HepG2 (cell line): ENCODE measurements around the gene KPNB1.

Experiments
- CREB1 ChIP-seq, 2 experiments: fragments of 450-650 bp in 1 of 2; IDR thresholded peaks; 2 replicates each; pipeline ENCODE4 v1.6.1; 2016 to 2017; ENCODE audit warnings: control low read depth in 1 of 2, mild to moderate bottlenecking in 1 of 2, missing compliant biosample characterization in 1 of 2, missing genetic modification characterization in 1 of 2
- CTCF ChIP-seq: sonication (generic); formaldehyde crosslinking; IDR thresholded peaks from 2 replicates; pipeline ENCODE4 v1.5.0; 2020; ENCODE audit warnings: mild to moderate bottlenecking, missing genetic modification reagents, moderate library complexity
- KIAA2018 ChIP-seq: sonication (generic); formaldehyde crosslinking; IDR thresholded peaks from 2 replicates; pipeline ENCODE4 v1.5.0; 2020; ENCODE audit warnings: mild to moderate bottlenecking, missing genetic modification reagents, borderline replicate concordance
- NR2F2 ChIP-seq: IDR thresholded peaks from 2 replicates; pipeline ENCODE4 v1.6.1; 2012; ENCODE audit warnings: low read depth, inconsistent platforms, borderline replicate concordance
- ZKSCAN5 ChIP-seq: sonication (generic); formaldehyde crosslinking; IDR thresholded peaks from 2 replicates; pipeline ENCODE4 v1.5.1; 2020; ENCODE audit warnings: mild to moderate bottlenecking, missing genetic modification reagents
- ZNF225 ChIP-seq: sonication (generic); formaldehyde crosslinking; IDR thresholded peaks from 2 replicates; pipeline ENCODE4 v1.4.0; 2020; ENCODE audit warnings: mild to moderate bottlenecking, missing genetic modification reagents
- ZNF468 ChIP-seq: sonication (generic); formaldehyde crosslinking; IDR thresholded peaks from 2 replicates; pipeline ENCODE4 v1.8.0; 2022; ENCODE audit warnings: mild to moderate bottlenecking, moderate library complexity, missing genetic modification reagents
- ZNF513 ChIP-seq: sonication (generic); formaldehyde crosslinking; conservative IDR thresholded peaks from 2 replicates; pipeline ENCODE4 v1.5.0; 2020; ENCODE audit warnings: missing genetic modification reagents
- ZNF567 ChIP-seq: sonication (generic); formaldehyde crosslinking; IDR thresholded peaks from 2 replicates; pipeline ENCODE4 v1.8.1; 2023; ENCODE audit warnings: mild to moderate bottlenecking, missing genetic modification reagents, borderline replicate concordance
- TF ChIP-seq, protein P1 (sequence below): sonication (generic); formaldehyde crosslinking; IDR thresholded peaks from 2 replicates; pipeline ENCODE4 v1.8.0; 2022; ENCODE audit warnings: mild to moderate bottlenecking, missing genetic modification reagents

DNA sequence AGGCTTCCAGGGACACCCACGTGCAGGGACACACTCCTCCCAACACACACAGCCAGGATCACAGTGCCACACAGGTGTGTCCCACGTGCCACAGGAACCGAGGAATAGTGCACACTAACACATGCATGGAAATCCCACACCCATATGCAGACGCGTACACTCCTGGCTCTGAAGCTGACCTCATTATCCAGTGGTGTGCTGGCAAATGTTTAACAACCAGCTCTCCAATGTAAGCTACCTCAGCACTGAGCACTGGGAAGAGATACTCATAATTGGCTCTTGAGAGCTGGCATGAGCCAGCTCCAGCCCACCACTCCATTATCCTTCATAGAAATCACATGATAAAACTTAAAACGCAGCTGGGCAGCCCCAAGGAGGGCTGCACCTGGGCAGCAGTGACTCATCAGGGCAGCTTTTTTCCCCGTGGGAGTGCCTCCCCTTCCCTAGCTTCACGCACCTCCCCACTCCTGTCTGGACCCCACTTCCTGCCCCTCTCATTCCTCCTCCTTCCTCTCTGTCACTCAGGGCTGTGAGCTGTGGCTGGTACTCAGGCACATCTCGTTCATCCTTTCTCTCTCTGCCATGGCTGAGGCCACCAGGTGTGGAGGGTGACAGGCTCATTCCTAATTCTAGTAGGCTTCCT lies 68.4 kb downstream of the KPNB1 start:
- no peak for TF ChIP-seq ZNF513 (CRISPR knock-in tag)
- TF ChIP-seq ZNF225 (CRISPR knock-in tag): no peak
- no peak for TF ChIP-seq CTCF (CRISPR knock-in tag)
- no peak for TF ChIP-seq NR2F2
- no peak for TF ChIP-seq KIAA2018 (CRISPR knock-in tag)
- no peak for TF ChIP-seq ZNF468 (CRISPR knock-in tag)
- TF ChIP-seq ZKSCAN5: no peak
- TF ChIP-seq CREB1 (IDR thresholded peaks at IDR 0.05): no peak
- TF ChIP-seq CREB1 (CRISPR knock-in tag; IDR thresholded peaks at IDR 0.05): no peak
- TF ChIP-seq, protein P1, sequence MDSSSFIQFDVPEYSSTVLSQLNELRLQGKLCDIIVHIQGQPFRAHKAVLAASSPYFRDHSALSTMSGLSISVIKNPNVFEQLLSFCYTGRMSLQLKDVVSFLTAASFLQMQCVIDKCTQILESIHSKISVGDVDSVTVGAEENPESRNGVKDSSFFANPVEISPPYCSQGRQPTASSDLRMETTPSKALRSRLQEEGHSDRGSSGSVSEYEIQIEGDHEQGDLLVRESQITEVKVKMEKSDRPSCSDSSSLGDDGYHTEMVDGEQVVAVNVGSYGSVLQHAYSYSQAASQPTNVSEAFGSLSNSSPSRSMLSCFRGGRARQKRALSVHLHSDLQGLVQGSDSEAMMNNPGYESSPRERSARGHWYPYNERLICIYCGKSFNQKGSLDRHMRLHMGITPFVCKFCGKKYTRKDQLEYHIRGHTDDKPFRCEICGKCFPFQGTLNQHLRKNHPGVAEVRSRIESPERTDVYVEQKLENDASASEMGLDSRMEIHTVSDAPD (CRISPR knock-in tag): no peak
- TF ChIP-seq ZNF567 (CRISPR knock-in tag): no peak
